GM23338 (cell line): ENCODE measurements around the gene SIN3B.

Experiments used
- POLR2AphosphoS5 ChIP-seq: IDR thresholded peaks from 2 replicates; pipeline ENCODE4 v1.6.1; 2016; ENCODE audit warnings: antibody characterized with exemption, low read depth
- TF ChIP-seq, protein P1 (sequence below), 2 experiments: fragments of 200-600 bp in 1 of 2; sonication (generic) in 1 of 2; conservative IDR thresholded peaks; 2 replicates each; pipeline versions ENCODE4 v1.5.1 to v1.6.1; 2016 to 2017; ENCODE audit warnings: antibody characterized with exemption in 2 of 2, low read depth in 2 of 2, mild to moderate bottlenecking in 2 of 2, moderate library complexity in 1 of 2
- TF ChIP-seq, protein P2 (sequence below): IDR thresholded peaks from one replicate; pipeline ENCODE4 v1.6.1; 2018; ENCODE audit warnings: antibody characterized with exemption; ENCODE audit not compliant: unreplicated experiment

- TF ChIP-seq, protein P1, sequence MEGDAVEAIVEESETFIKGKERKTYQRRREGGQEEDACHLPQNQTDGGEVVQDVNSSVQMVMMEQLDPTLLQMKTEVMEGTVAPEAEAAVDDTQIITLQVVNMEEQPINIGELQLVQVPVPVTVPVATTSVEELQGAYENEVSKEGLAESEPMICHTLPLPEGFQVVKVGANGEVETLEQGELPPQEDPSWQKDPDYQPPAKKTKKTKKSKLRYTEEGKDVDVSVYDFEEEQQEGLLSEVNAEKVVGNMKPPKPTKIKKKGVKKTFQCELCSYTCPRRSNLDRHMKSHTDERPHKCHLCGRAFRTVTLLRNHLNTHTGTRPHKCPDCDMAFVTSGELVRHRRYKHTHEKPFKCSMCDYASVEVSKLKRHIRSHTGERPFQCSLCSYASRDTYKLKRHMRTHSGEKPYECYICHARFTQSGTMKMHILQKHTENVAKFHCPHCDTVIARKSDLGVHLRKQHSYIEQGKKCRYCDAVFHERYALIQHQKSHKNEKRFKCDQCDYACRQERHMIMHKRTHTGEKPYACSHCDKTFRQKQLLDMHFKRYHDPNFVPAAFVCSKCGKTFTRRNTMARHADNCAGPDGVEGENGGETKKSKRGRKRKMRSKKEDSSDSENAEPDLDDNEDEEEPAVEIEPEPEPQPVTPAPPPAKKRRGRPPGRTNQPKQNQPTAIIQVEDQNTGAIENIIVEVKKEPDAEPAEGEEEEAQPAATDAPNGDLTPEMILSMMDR (conservative IDR thresholded peaks at IDR 0.05; ENCODE audit: low read depth in 2 of 2) = no peak
- TF ChIP-seq, protein P2, sequence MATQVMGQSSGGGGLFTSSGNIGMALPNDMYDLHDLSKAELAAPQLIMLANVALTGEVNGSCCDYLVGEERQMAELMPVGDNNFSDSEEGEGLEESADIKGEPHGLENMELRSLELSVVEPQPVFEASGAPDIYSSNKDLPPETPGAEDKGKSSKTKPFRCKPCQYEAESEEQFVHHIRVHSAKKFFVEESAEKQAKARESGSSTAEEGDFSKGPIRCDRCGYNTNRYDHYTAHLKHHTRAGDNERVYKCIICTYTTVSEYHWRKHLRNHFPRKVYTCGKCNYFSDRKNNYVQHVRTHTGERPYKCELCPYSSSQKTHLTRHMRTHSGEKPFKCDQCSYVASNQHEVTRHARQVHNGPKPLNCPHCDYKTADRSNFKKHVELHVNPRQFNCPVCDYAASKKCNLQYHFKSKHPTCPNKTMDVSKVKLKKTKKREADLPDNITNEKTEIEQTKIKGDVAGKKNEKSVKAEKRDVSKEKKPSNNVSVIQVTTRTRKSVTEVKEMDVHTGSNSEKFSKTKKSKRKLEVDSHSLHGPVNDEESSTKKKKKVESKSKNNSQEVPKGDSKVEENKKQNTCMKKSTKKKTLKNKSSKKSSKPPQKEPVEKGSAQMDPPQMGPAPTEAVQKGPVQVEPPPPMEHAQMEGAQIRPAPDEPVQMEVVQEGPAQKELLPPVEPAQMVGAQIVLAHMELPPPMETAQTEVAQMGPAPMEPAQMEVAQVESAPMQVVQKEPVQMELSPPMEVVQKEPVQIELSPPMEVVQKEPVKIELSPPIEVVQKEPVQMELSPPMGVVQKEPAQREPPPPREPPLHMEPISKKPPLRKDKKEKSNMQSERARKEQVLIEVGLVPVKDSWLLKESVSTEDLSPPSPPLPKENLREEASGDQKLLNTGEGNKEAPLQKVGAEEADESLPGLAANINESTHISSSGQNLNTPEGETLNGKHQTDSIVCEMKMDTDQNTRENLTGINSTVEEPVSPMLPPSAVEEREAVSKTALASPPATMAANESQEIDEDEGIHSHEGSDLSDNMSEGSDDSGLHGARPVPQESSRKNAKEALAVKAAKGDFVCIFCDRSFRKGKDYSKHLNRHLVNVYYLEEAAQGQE = no peak
- TF ChIP-seq POLR2AphosphoS5 = no peak
Measured at GRCh38 chr19:16788479-16788878, 40.7 kb upstream of the SIN3B start.
